DMS153 treated with DMSO at 0.1 percent for 48 hours (cell line): ENCODE measurements around the gene COPZ2.
"Not testable (repeated sequence)": the region's sequence is repeated elsewhere in the genome, so short reads cannot be mapped to it uniquely, and the experiment has no call there.

Experiments used
- DNase-seq: peaks from one replicate; lab custom pipeline; 2025; ENCODE audit not compliant: unreplicated experiment; lab: John Stamatoyannopoulos, UW

COPZ2 gene

GRCh38 chr17:48037036-48037837 is at the start of gene COPZ2:
TSS of gene COPZ2 (minus strand) at chr17:48037797. CDS start at chr17:48037777, 20 bp downstream.
- DNase-seq, result no peak

DNA sequence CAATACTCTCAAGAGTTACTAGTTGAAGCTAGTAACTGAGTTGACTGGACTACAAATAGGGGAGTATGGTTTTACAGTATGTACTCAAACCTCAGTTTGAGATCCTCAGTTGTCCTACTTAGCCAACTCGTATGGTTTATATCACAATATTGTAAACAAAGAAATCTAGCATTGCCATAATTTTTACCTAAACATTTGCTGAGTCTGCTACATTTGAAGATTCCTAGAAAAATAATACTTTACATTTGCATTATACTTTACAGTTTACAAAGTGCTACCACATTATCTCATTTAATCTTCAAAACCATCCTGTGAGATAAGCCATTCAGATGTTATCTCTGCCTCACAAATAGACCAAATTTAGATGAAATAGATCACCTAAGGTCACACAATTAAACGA is 47.3 kb upstream of the COPZ2 start:
- DNase-seq, result no peak

DNA sequence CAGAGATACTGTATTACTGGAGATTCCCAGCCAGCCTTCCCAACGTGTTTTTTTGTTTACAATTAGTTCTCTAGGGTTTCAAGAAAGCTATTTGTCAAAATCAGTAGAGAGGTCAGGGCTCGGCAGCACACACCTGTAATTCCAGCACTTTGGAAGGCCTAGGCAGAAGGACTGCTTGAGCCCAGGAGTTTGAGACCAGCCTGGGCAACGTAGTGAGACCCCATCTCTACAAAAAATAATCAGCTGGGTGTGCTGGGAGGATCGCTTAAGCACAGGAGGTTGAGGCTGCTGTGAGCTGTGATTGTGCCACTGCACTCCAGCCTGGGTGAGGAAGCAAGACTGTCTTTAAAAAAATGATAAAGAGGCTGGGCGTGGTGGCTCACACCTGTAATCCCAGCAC is 44.3 kb upstream of the COPZ2 start:
- DNase-seq, result no peak

DNA sequence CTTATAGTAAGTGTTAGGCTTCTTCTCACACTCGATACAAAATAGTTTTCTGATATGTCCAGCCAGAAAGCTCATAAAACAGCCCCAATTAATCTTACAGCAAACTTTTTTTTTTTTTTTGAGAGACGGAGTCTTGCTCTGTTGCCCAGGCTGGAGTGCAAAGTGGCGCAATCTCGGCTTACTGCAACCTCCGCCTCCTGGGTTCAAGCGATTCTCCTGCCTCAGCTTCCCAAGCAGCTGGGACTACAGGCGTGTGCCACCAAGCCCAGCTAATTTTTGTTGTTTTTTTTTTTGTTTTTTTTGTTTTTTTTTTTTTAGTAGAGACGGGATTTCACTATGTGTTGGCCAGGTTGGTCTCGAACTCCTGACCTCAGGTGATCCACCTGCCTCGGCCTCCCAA is 39.6 kb upstream of the COPZ2 start:
- not testable (repeated sequence) for DNase-seq

DNA sequence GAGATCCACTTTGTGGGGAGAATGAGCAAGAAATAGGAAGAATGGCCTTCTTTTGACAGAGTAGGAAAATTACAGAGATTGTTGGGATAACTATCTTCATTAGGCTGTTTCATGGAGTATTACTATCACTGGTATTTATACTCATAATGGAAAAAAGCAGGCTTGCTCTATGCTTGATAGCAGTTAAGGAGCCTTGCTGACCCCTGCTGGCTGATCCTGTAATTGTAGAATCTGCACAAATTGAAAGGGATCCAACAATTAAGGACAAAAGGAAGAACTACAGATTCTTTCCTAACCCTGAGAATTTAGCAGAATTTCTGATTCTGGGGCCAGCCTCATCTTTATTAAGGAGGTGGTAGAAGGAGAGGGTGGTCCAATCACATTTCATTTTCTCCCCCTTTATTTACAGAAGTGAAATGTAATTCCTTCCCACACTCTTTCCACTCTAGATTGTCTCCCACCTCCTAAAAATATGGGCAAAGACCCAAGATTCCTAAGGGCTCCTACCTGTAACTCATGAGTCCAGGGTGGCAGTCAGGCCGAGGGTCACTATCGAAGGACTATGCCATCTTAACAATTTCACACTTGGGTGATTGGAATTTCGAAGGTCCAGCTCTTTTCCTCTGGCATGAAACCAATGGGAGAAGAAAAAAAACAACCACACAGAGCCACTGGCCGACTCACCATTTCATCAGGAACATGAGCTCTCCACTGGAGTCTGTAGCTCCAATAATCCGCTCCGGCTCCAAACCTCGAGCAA is 36.9 kb upstream of the COPZ2 start:
- DNase-seq, result peak; percentile 53

DNA sequence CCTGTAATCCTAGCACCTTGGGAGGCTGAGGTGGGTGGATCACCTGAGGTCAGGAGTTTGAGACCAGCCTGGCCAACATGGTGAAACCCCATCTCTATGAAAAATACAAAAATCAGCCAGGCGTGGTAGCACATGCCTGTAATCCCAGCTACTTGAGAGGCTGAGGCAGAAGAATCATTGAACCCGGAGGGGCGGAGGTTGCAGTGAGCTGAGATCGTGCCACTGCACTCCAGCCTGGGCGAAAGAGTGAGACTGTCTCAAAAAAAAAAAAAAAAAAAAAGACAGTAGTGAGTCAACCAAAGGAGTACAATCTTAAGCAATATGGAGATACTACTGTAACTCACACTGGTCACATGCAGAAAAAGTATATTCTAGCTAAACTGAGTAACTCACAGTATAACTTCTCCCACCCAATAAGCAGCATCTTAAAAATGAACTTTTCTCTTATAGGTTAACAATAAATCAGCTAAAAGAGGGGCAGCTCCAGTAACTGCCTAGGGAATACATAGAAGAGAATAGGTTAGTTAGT is 36.0 kb upstream of the COPZ2 start:
- DNase-seq, result not testable (repeated sequence)

DNA sequence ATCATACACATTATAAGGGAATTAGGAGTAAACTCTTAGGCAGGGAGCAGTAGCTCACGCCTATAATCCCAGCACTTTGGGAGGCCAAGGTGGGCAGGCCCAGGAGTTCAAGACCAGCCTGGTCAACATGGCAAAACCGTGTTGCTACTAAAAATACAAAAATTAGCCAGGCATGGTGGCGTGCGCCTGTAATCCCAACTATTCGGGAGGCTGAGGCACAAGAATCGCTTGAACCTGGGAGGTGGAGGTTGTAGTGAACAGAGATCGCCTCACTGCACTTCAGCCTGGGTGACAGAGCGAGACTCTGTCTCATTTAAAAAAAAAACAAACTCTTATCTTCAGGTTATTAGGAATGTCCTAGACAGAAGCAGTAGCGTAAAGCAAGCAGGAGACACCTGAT is 35.2 kb upstream of the COPZ2 start:
- DNase-seq, result not testable (repeated sequence)

GRCh38 chr17:48071654-48072053 is 34.1 kb upstream of the COPZ2 start:
- no peak for DNase-seq

DNA sequence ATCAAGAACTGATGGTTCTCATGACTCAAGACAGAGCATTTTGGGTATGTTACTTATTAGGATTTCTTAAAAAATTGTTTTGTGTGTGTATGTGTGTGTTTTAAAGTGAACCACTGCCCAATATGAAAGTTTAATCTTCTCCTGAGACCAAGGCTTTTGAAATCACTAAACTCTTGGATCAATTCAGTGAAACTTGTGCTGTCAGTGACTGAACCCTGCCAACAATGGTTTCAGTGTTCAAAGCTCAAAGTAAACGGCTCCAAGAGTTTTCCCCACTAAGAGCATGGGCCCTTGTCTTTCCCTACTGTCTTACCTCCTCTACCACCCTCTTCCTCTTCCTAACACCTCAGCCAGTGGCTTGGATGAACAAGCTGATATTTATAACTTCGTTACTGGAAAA is 32.6 kb upstream of the COPZ2 start:
- no peak for DNase-seq

- no peak for DNase-seq
Measured at GRCh38 chr17:48068491-48068961, 30.9 kb upstream of the COPZ2 start.

DNA sequence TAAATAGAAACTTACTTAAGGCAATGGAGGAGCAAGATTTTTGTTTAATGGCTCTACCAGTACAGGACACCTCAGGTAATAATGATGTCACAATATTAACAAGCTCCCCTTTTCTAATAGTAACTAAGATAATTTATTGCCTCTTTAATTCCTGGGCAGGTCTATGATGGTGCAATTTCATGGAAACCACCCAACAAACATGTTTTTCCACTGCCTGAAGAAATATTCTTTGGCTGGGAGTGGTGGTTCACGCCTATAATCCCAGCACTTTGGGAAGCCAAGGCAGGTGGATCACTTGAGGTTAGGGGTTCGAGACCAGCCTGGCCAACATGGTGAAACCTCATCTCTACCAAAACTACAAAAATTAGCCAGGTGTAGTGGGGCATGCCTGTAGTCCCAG is 30.2 kb upstream of the COPZ2 start:
- not testable (repeated sequence) for DNase-seq

GRCh38 chr17:48067245-48067644 is 29.6 kb upstream of the COPZ2 start:
- DNase-seq, result no peak

GRCh38 chr17:48066656-48067055 is 29.1 kb upstream of the COPZ2 start:
- no peak for DNase-seq

DNA sequence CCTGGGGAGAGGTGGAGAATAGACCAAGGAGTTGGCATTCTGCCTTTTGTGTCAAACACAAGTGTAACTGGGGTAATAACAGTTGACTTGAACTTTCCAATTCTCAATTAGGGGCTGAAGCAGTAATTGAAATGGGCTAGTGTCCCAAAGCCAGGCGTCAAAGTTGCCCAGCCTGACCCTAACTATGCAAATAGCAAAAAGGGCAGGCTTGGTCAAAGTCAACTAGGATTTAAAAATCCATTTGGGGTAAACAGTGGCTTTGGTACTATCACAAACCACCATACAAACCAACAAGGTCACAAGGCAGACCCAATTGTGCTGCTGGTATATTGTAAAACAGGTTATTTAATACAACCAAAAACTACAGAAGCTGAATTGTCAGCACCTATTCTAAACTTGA is 28.6 kb upstream of the COPZ2 start:
- DNase-seq, result no peak

- no peak for DNase-seq
Measured at GRCh38 chr17:48064638-48065037, 27.0 kb upstream of the COPZ2 start.

DNA sequence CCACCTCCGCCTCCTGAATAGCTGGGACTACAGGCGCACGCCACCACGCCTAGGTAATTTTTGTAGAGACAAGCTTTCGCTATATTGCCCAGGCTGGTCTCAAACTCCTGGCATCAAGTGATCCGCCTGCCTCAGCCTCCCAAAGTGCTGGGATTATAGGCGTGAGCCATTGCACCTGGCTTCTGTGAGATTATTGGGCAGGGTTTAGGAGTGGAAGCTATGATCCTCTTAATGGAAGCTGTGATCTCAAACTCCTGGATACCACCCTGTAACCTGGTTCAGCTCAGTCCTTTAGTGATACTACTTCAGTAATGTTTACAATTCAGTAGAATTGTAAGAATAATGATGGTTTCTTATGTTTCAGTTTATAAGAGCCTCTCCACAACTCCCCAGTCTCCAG is 24.7 kb upstream of the COPZ2 start:
- DNase-seq, result no peak

- no peak for DNase-seq
Measured at GRCh38 chr17:48060249-48060648, 22.7 kb upstream of the COPZ2 start.

DNA sequence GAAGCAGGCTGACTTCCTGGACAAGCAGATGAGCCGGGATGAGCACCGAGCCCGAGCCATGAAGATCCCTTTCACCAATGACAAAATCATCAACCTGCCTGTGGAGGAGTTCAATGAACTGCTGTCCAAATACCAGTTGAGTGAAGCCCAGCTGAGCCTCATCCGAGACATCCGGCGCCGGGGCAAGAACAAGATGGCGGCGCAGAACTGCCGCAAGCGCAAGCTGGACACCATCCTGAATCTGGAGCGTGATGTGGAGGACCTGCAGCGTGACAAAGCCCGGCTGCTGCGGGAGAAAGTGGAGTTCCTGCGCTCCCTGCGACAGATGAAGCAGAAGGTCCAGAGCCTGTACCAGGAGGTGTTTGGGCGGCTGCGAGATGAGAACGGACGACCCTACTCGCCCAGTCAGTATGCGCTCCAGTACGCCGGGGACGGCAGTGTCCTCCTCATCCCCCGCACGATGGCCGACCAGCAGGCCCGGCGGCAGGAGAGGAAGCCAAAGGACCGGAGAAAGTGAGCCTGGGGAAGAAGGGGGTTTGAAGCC is 21.6 kb upstream of the COPZ2 start:
- no peak for DNase-seq

DNA sequence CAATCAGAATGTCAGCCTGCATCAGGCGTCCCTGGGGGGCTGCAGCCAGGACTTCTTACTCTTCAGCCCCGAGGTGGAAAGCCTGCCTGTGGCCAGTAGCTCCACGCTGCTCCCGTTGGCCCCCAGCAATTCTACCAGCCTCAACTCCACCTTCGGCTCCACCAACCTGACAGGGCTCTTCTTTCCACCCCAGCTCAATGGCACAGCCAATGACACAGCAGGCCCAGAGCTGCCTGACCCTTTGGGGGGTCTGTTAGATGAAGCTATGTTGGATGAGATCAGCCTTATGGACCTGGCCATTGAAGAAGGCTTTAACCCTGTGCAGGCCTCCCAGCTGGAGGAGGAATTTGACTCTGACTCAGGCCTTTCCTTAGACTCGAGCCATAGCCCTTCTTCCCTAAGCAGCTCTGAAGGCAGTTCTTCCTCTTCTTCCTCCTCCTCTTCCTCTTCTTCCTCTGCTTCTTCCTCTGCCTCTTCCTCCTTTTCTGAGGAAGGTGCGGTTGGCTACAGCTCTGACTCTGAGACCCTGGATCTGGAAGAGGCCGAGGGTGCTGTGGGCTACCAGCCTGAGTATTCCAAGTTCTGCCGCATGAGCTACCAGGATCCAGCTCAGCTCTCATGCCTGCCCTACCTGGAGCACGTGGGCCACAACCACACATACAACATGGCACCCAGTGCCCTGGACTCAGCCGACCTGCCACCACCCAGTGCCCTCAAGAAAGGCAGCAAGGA is 21.0 kb upstream of the COPZ2 start:
- no peak for DNase-seq

- no peak for DNase-seq
Measured at GRCh38 chr17:48057626-48058025, 20.0 kb upstream of the COPZ2 start.

DNA sequence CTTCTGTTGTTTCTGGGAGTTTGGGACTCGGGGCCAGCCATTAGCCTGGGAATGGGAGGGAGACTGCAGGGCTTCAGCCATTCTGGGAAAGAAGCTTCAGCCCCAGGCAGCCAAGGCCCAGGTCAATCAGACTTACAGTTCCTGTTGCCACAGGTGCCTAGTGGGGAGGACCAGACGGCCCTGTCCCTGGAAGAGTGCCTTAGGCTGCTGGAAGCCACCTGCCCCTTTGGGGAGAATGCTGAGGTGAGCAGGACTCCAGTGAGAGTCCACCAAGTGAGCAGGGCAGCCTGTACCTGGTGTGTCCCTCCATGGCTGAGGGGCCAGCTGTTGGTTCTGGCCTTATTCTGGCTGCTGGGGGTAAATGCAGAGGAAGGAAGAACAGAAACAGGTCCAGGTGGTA is 19.3 kb upstream of the COPZ2 start:
- DNase-seq, result no peak
